A172 (cell line): ENCODE results near the gene EIPR1. TPM values are rescaled to one million over a fixed set of nuclear protein-coding genes. Genes with fewer than 3 reads are reported as not detected.

ENCODE experiments used
- DNase-seq: peaks from one replicate; pipeline ENCODE4 v3.0.0-alpha.2; 2015; ENCODE audit warnings: low spot score
- total RNA-seq: library from RNA; depleted of rRNA; stranded (reverse); fragments of >200 nt; shearing (Covaris generic); gene quantifications from 2 replicates; pipeline ENCODE4 v1.2.3, GENCODE V29; 2014

EIPR1 gene
- total RNA-seq, 1 experiment from 2014 or later = 118 TPM

DNA sequence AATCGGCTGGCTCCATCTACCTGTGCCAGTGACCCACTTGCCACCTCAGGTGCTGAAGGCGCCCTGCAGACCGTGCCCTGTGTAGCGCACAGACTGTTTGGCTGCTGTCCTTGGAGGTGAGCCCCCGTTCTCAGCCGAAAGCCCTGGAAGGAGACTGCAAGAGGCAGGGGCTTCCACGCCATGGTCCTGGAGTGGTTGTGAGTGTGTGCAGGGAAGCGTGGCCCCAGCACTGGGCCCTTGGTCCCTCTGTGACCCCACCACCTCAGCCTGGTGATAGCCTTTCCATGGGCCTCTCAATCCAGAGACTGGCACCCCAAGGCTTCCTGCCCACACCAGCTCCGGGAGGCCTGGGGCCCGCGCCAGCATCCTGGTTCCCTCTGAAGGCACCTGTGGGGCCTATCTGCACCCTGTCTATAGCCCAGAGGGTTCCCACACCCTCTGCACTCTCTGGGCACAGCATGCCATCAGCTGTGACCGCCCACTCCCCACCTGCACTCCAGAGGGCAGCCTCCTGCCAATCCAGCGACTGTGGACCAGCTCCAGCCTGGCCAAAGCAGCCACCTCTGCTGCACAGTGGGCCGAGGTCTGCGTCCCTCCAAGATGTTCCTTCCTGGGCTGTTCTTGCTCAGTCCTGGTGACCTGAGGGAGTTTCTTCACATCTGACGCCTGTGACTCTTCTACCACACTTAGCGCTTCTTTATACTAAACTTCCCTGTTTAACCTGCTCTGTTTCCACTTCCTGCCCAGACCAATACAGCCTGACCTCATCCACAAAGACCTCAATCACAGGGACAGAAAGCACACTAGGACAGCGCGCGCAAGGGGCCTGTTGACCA lies 109.5 kb downstream of the EIPR1 start:
- DNase-seq = no peak

DNA sequence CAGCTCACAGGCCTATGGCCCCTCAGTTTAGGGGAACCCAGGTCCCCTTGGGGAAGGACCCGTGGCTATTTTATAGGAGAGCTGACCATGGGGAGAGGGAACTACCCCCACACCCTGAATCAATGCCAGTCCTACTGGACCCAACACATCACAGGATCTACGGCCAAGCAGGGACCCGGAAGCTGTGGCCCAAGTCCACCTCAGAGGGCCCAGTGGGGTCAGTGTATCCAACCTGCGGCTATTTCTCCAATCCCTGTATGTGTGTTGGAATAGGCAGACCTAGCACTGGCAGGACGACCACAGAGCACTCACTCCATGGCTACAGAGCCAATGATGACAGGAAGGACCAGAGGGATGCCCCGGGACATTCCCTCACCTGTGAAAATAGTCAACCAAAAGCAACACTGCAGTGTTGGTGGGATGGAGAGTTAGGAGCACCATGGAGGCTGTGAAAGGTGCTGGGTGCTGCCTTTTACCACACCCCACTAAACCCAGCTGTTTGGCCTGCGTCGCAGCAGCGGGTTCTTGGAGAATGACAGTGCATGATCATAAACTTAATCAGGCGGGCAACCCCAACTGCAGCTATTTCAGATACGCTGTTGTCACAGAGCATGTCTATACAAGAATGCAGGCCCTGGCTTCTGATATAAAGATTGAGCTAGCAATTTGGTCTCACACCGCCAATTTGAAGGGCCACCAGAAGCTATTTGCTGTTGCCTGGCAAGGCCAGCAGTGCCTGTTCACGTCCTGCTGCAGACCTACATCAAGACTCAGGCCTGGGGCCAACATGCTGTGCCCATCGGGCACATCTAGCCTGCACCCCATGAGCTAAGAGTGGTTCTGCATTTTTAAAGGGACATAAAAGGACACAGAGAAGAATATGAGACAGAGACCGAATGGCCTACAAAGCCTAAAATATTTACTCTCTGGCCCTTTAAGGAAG lies 110.4 kb downstream of the EIPR1 start:
- no peak for DNase-seq

DNA sequence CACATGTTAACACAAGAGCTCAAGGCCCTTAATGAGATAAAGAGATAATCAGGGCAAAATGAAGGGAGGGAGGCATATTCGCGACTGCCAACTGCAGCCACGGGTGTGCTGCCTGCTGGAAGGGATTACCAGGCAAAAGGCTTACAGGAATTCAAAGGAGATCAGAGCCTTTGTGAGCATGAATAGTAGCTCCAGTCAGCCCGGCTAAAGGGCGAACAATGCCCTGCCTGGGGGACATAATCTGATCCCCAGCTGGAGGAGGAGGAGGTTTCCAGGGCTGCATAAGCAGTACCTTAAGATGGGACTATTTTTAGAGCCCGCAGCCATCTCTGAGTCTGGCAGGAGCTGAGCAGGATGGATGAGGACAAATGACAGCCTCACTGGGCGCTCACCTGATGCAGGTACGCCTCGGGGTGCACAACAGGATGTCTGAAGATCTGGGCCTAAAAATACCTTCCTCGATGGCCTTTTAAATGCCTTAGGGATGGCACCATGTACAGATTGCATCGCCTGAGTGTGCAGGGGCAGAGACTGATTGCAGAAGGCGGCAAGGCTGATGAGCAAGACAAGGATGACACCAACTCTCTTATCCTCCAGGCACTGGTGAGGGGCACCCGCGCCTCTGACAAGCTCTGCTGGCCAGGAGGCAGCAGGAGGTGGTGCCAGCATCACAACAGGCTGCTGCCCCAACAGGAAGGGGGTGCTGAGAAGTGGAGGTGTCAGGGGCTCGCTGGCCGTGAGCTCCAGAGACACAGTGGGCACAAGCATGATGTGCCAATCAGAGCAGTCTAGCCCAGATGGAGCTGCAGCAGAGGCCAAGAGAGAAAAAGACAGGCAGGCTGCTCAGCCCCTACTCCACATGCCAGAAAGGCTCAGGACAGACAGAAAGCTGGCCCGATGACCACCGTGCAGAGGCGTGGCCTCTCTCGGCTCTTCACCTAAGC lies 111.4 kb downstream of the EIPR1 start:
- DNase-seq = no peak

DNA sequence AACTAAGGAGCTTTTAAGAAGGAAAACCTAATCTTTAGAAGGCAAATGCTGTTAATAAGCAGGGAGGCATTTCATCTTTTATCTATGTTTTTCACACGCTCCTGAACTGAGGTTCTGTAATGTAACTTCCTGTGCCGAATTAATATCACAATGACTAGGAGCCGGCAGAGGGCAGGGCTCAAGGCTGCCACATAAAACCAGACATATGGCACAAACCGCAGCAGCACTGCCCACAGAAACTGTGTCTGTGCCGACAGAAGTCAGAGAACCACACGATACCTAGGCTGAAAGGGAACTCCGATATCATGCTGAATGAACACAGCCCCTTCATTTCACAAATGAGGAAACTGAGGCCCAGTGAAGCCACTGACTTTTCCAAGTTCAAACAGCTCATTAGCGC lies 112.1 kb downstream of the EIPR1 start:
- DNase-seq = no peak

DNA sequence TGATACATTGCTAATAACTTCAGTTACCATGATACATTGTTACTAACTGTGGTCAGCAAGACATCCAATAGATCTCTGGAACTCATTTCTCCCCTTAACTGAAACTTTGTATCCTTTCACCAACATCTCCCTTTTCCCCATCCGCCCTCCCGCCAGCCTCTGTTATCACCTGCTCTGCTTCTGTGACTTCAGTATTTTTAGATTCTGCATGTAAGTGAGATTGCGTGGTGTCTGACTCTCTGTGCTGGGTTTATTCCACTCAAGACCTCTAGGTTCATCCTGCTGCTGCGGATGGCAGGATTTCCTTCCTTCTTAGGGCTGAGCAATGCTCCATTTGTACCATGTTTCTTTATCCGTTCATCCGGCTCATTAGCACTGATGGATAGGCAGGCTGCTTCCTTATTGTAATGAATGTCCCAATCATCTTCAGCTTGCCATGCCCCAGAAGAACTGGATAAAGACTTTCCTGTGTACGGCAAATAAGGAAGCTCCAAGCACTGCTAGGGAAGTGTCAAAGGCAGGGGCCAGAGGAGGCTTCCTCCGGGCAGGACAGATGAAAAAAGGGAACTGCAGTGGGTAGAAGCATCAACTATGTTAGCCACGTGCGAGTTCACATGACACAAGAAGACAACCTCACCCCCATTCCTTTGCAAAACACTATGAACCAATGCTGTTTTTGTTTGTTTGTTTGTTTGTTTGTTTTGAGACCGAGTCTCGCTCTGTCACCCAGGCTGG lies 113.4 kb downstream of the EIPR1 start:
- no peak for DNase-seq

DNA sequence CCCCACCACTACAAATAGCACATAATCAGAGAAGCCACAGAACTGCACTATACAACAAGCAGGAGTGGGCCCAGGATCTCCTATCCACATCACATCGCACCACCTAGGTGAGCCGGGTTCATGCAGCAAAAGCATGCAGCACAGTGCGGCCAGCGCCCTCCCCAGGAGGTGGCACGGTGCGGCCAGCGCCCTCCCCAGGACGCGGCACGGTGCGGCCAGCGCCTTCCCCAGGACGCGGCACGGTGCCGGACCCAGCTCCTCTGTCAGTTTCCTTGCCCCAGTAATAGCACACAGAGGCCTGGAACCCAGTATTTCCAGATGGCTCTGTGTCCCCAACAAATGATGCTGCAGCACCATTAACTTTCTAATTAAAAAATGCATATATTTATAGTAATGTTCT lies 114.1 kb downstream of the EIPR1 start:
- DNase-seq = no peak

DNA sequence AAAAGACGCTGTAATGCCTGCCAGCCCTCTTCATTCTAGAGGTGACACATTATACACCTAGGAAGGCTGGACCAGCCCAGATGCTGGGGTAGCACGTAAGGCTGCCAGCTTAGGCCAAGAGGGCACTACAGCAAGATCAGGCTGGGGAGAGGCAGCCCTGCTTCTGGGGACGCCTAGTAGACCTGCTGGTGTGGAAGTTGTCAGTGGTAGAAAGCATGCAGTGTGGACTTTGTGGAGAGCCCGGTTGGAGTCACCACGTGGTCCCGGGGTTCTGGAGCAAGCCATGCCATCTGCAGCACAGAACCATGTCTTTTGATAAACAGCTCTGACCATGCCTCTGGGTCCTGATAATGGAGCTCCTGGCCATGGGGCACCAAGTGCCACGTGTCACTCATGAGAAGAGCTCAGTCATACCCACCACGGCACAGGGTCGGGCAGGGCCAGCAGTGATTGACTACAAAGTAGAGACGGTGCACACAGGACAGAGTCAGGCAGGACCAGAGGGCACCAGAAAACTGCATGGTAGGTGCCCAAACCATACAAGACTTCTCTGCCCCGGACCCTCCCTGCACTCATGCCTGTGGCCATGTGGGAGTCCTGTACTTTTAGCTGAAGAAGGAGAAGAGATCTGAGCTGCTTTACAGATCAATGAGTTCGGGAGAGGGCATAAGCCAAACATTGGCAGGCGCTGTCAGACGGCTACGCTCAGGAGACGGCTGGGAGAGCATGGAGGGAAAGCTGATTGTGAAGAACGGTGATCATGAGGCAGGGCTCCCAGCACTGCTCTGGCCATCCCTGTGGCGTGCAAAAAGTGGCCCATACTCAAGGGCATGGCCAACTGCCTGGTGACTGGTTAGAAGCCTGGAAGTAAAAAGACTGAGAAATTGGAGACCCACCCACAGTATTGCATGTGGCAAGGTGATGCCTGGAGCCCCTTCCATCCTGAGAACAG lies 114.9 kb downstream of the EIPR1 start:
- DNase-seq = no peak

DNA sequence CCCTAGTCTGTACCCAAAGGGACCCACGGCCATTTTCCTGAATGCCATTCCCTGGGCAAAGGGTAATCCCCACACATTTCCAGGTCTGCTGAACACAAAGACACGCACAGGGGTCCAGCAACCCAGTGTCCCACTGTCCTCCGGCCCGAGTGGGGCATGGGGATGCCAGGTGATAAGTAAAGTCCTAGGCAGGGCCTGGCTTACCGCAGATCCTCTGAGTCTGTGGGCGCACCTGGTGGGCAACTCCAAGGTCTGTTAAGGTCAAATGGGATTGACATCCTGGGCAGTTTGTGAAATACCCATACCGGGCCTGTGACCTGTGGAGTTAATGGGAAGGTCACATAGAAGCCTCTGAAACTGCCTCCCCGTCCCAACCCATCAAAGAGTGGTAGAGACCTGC lies 116.1 kb downstream of the EIPR1 start:
- DNase-seq = no peak

DNA sequence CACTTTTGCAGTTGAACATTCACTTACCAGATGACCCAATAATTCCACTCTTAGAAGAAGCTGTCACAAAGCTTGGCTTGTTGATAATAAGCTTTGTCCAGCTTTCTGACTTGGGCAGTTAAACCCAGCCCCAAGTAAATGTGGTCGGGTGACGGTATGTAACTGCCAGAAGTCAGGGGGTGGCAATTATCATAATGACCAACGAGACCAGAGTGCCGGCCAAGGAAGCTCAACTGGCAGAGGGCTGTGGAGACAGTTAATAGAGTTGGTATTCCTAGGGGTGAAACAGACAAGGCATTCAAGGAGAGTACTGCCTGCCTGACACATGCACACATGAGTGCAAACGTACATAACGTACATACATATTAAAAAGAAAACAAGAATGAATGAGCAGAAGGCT lies 116.7 kb downstream of the EIPR1 start:
- DNase-seq = no peak

DNA sequence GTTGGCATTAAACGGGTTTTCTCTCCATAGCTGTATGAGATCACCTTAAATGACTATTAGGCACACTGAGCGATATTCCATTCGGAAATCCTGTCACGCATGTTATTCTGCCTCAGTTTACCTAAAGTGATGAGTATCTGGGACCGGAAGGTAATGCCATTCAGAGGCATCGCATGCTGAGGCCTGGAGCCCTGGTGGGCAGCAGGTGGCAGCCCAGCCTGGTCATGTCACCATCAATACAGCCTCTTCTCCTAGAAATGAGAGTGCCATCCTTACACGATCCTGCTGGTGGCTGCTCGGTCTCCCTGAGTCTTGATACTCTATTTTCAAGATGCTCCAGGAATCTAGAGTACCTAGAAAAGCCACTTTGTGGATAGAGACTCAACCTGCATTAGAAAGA lies 119.8 kb downstream of the EIPR1 start:
- DNase-seq = no peak

DNA sequence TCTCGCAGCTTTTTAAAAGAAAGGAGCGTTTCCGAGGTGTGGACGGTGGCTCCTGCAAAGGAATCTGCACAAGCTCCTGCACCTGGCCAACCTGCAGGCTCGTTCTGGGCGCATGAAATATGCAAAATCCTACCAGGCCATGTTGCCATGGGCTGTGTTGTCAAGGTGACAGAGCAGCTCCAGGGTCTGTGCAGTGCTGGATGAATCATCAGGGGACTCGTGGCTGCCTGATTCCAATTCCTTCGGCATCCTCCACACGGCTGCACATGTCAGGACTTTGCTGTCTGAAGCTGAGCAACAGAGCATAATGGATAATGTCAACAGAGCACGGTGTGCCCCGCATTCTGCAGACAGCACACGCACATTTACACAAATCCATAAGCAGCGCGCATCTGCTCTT lies 120.5 kb downstream of the EIPR1 start:
- no peak for DNase-seq

DNA sequence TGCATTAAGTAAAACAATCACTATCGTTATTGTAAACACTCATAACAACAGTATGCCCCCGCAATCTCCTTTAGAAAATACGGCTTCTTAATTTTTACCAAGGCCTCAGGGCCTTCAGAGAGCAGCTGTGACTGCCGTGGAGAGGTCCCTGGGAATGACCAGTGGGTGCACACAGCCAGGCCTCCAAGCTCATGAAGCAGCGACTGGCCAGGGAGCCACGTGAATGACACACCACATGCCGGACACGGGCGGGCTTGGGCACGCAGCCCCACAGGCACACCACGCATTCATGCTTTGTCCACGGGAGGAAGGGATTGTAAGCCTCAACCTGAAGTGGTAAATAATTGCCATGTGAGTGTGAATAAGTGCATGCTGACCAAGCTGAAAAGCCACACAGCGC lies 121.0 kb downstream of the EIPR1 start:
- DNase-seq = no peak

DNA sequence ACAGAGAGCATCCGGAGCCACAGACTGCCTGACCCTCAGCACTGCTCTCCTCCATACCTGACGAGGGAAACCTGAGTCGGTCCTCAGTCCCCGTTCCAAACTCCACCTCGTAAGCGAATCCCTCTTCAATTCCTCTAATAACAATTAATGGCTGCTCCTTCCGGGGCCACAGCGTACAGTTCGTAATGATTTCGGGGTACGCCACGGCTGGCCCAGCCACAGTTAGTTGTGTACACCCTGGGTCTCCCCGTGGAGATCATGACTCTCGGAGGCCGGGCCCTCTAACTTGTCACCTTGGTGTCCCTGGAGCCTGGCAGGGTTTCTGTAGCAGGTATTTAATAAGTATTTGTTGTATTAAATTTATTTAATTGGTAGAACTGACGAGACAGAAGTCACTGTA lies 121.5 kb downstream of the EIPR1 start:
- no peak for DNase-seq

DNA sequence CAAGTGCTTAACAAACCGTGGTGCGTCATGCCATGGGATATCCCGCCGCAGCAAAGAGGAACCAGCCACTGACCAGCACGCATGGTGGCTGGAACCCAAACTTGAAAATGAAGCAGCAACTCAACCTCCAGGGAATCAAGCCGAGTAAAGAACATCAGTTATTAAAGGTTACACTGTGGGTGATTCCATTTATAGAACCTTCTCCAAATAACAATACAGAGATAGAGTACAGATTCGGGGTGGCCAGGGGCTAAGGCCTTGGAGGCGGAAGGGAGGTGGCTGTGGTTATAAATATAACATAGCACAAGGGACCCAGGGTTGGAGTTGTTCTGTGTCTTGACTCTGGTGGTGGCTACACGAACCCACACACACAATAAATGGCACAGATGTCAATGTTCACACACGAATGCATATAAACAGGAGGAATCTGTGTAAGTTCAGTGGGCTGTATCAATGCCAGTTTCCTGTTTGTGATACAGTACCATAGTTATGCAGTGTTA lies 123.1 kb downstream of the EIPR1 start:
- DNase-seq = no peak

DNA sequence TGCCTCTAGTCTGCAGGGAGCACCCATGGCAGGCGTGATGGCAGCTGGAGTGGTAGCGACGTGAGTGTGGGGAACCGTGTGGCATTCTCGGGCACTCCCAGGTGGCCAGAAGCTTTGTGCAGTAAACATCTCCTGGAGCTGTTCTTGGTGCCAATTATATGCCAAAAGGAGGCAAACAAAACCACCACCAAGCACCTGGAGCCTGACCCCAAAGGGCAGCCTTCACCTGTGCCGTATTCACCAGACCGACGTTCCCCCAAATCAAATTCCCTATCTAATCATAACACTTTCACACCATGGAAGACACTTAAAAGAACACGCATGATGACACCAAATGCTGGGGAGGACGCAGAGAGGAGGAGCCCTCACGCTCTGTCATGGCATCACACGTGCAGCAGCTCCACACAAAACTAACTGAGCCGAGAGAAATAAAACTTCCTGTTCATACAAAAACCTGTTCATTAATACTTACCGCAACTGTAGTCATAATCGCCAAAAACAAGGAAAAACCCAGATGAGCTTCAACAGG lies 123.6 kb downstream of the EIPR1 start:
- no peak for DNase-seq

DNA sequence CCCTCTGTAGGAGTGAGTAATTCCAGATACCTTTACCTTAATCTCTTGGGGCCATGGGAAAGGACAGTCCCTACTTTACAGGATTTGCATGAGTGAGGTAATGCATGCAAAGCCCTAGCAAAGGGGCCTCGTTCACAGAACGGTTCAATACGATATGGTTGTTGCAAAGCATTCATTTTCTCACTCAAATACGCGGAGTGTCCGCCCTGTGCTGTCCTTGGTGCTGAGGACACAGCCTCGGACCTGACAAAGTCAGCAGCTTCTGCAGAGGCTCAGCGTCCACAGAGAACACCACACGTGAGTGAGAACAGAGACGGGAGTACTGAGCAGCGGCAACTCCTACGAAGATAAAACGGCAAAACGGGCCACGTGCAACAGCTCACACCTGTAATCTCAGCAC lies 125.7 kb downstream of the EIPR1 start:
- no peak for DNase-seq

DNA sequence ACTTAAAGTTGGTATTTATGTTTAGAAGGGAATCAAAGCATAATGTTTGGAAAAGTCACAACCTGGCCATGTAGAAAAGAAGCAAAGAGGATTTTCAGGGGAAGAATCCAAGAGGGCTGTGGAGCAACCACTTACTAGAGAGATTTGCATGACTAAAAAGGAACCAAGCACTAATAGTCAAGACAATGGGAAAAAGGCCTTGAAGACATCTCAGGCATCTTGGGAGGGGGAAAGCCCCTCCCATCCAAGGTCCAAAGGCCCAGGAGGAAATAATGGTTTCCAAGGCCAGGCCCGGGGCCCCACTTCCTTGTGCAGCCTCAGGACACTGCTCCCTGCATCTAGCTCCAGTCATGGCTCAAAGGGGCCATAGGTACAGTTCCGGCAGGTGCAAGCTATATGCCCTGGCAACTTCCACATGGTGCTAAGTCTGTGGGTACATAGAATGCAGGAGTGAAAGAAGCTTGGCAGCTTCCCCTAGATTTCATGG lies 128.1 kb downstream of the EIPR1 start:
- no peak for DNase-seq

DNA sequence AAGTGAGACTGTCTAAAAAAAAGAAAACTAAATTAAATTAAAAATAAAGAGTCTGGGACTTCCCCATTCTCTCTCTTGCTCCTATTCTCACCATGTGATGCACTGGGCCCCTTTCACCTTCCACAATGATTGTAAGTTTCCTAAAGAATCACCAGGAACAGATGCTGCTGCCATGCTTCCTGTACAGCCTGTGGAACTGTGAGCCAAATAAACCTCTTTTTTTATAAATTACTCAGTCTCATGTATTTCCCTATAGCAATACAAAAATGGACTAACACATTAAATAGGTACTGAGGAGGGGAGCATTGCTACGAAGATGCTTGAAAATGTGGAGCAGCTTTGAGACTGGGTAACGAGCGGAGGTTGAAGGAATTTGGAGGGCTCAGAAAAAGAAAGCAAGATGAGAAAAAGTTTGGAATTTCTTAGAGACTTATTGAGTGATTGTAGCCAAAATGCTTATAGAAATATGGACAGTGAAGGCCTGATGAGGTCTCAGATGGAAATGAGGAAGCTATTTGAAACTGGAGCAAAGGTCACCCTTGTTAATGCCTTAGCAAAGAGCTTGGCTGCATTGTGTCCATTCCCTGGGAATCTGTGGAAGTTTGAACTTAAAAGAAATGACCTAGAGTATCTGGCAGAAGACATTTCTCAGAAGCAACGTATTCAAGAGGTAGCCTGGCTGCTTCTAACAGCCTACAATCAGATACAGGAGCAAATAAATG lies 128.7 kb downstream of the EIPR1 start:
- DNase-seq = no peak
